ENCODE results near the gene PTPRM.

DNA sequence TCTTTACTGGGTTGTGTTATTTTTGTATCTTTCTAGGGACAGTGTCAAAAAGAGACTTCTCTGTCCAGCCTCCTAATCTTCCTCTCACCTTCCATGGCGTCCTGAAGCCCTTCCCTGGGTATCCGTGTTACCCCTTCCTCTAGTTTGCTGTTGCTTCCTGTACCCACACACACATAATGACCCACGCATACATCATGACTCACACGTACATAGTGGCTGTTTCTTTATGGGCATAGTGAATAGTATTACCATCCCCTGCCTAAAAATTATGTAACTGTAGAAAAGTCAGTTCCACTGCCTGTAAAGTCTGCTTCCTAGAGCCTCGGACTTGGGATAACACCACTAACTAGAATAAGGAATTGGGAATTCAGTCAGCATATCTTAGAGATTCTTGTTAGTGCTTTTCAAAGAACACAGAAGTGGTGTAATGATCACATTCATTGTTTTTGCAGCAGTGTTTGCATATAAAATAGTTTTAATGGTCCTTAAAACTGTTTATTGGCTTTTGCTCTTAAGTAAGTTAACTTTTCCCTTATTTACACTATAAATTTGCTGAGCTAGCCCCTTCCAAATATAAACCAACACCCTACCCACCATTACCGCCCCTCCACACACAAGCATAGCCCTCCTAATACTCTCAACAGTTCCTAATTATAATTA is 733.8 kb downstream of the PTPRM start:
- TF ChIP-seq POLR2A (IDR thresholded peaks at IDR 0.05; ENCODE audit: extremely low read depth, insufficient read length) (no peak), MYC (IDR thresholded peaks at IDR 0.05; ENCODE audit: low read depth, low read length) (no peak)
- TF ChIP-seq, protein P1, sequence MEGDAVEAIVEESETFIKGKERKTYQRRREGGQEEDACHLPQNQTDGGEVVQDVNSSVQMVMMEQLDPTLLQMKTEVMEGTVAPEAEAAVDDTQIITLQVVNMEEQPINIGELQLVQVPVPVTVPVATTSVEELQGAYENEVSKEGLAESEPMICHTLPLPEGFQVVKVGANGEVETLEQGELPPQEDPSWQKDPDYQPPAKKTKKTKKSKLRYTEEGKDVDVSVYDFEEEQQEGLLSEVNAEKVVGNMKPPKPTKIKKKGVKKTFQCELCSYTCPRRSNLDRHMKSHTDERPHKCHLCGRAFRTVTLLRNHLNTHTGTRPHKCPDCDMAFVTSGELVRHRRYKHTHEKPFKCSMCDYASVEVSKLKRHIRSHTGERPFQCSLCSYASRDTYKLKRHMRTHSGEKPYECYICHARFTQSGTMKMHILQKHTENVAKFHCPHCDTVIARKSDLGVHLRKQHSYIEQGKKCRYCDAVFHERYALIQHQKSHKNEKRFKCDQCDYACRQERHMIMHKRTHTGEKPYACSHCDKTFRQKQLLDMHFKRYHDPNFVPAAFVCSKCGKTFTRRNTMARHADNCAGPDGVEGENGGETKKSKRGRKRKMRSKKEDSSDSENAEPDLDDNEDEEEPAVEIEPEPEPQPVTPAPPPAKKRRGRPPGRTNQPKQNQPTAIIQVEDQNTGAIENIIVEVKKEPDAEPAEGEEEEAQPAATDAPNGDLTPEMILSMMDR (IDR thresholded peaks at IDR 0.05; ENCODE audit: low read depth, low read length), result no peak
- TF ChIP-seq, protein P2, sequence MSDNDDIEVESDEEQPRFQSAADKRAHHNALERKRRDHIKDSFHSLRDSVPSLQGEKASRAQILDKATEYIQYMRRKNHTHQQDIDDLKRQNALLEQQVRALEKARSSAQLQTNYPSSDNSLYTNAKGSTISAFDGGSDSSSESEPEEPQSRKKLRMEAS (IDR thresholded peaks at IDR 0.05; ENCODE audit: low read depth, low read length), result no peak
